GM23338 (cell line): ENCODE data around the gene TAF15.

ENCODE experiments used
- CREB1 ChIP-seq: fragments of 250-450 bp; sonication (Bioruptor Pico); IDR thresholded peaks from 2 replicates; pipeline ENCODE4 v1.5.0; 2020; ENCODE audit warnings: low read depth, mild to moderate bottlenecking, moderate library complexity
- EZH2 ChIP-seq: fragments of 200-600 bp; sonication (generic); IDR thresholded peaks from one replicate; pipeline ENCODE4 v1.8.0; 2017; ENCODE audit warnings: antibody characterized with exemption, mild to moderate bottlenecking, low read depth; ENCODE audit not compliant: unreplicated experiment
- EZH2phosphoT487 ChIP-seq: fragments of 200-600 bp; sonication (generic); IDR thresholded peaks from one replicate; pipeline ENCODE4 v1.8.1; 2018; ENCODE audit warnings: antibody characterized with exemption; ENCODE audit not compliant: unreplicated experiment
- JUNB ChIP-seq: IDR thresholded peaks from one replicate; pipeline ENCODE4 v1.6.1; 2016; ENCODE audit warnings: antibody characterized with exemption; ENCODE audit not compliant: unreplicated experiment
- NANOG ChIP-seq: IDR thresholded peaks from 2 replicates; pipeline ENCODE4 v1.6.1; 2016; ENCODE audit warnings: antibody characterized with exemption, borderline replicate concordance
- POLR2AphosphoS5 ChIP-seq: IDR thresholded peaks from 2 replicates; pipeline ENCODE4 v1.6.1; 2016; ENCODE audit warnings: antibody characterized with exemption, low read depth
- STAT1 ChIP-seq: IDR thresholded peaks from one replicate; pipeline ENCODE4 v1.6.1; 2016; ENCODE audit warnings: antibody characterized with exemption; ENCODE audit not compliant: unreplicated experiment
- ZNF114 ChIP-seq: fragments of 250-450 bp; sonication (Bioruptor Pico); IDR thresholded peaks from 2 replicates; pipeline ENCODE4 v1.5.0; 2020; ENCODE audit warnings: mild to moderate bottlenecking, moderate library complexity
- ZNF331 ChIP-seq: fragments of 250-450 bp; sonication (Bioruptor Pico); IDR thresholded peaks from 2 replicates; pipeline ENCODE4 v1.5.0; 2020; ENCODE audit warnings: low read depth, mild to moderate bottlenecking, moderate library complexity
- TF ChIP-seq, protein P1 (sequence below), 2 experiments: fragments of 200-600 bp in 1 of 2; sonication (generic) in 1 of 2; conservative IDR thresholded peaks; 2 replicates each; pipeline versions ENCODE4 v1.5.1 to v1.6.1; 2016 to 2017; ENCODE audit warnings: antibody characterized with exemption in 2 of 2, low read depth in 2 of 2, mild to moderate bottlenecking in 2 of 2, moderate library complexity in 1 of 2
- TF ChIP-seq, protein P2 (sequence below): IDR thresholded peaks from one replicate; pipeline ENCODE4 v1.6.1; 2018; ENCODE audit warnings: antibody characterized with exemption; ENCODE audit not compliant: unreplicated experiment
- TF ChIP-seq, protein P3 (sequence below): IDR thresholded peaks from 2 replicates; pipeline ENCODE4 v1.6.1; 2016; ENCODE audit warnings: antibody characterized with exemption

DNA sequence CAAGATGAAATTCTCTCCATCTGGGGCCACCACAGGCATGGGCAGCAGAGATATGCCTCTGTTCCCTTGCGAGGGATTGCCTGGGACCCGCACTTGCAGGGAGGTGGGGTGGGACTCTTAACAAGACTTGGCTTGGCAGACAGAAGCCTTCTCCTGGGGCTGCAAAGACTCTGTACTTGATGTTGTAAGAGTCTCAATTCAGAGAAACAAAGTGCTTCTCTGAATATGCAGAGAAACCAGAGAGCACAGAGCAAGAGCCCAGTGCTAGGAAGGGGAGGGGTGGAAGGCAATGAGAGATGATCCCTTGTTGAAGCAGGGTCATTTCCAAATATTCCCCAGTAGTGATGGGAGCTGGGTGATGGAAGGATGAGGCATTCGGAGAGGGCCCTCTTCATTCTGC is 16.0 kb upstream of the TAF15 start:
- TF ChIP-seq, protein P1, sequence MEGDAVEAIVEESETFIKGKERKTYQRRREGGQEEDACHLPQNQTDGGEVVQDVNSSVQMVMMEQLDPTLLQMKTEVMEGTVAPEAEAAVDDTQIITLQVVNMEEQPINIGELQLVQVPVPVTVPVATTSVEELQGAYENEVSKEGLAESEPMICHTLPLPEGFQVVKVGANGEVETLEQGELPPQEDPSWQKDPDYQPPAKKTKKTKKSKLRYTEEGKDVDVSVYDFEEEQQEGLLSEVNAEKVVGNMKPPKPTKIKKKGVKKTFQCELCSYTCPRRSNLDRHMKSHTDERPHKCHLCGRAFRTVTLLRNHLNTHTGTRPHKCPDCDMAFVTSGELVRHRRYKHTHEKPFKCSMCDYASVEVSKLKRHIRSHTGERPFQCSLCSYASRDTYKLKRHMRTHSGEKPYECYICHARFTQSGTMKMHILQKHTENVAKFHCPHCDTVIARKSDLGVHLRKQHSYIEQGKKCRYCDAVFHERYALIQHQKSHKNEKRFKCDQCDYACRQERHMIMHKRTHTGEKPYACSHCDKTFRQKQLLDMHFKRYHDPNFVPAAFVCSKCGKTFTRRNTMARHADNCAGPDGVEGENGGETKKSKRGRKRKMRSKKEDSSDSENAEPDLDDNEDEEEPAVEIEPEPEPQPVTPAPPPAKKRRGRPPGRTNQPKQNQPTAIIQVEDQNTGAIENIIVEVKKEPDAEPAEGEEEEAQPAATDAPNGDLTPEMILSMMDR (conservative IDR thresholded peaks at IDR 0.05; ENCODE audit: low read depth in 2 of 2) = no peak
- TF ChIP-seq, protein P2, sequence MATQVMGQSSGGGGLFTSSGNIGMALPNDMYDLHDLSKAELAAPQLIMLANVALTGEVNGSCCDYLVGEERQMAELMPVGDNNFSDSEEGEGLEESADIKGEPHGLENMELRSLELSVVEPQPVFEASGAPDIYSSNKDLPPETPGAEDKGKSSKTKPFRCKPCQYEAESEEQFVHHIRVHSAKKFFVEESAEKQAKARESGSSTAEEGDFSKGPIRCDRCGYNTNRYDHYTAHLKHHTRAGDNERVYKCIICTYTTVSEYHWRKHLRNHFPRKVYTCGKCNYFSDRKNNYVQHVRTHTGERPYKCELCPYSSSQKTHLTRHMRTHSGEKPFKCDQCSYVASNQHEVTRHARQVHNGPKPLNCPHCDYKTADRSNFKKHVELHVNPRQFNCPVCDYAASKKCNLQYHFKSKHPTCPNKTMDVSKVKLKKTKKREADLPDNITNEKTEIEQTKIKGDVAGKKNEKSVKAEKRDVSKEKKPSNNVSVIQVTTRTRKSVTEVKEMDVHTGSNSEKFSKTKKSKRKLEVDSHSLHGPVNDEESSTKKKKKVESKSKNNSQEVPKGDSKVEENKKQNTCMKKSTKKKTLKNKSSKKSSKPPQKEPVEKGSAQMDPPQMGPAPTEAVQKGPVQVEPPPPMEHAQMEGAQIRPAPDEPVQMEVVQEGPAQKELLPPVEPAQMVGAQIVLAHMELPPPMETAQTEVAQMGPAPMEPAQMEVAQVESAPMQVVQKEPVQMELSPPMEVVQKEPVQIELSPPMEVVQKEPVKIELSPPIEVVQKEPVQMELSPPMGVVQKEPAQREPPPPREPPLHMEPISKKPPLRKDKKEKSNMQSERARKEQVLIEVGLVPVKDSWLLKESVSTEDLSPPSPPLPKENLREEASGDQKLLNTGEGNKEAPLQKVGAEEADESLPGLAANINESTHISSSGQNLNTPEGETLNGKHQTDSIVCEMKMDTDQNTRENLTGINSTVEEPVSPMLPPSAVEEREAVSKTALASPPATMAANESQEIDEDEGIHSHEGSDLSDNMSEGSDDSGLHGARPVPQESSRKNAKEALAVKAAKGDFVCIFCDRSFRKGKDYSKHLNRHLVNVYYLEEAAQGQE = no peak
- TF ChIP-seq JUNB (no peak), EZH2phosphoT487 (no peak), POLR2AphosphoS5 (no peak), EZH2 (no peak), CREB1 (CRISPR knock-in tag) (no peak), STAT1 (no peak), ZNF114 (no peak), ZNF331 (CRISPR knock-in tag) (no peak), NANOG (no peak)
- TF ChIP-seq, protein P3, sequence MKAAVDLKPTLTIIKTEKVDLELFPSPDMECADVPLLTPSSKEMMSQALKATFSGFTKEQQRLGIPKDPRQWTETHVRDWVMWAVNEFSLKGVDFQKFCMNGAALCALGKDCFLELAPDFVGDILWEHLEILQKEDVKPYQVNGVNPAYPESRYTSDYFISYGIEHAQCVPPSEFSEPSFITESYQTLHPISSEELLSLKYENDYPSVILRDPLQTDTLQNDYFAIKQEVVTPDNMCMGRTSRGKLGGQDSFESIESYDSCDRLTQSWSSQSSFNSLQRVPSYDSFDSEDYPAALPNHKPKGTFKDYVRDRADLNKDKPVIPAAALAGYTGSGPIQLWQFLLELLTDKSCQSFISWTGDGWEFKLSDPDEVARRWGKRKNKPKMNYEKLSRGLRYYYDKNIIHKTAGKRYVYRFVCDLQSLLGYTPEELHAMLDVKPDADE = no peak
